ENCODE data around the gene NOX1.
"Not testable (repeated sequence)": the region's sequence is repeated elsewhere in the genome, so short reads cannot be mapped to it uniquely, and the experiment has no call there.

Gene NOX1

GRCh38 chrX:100829730-100830129 is 44.4 kb downstream of the NOX1 start:
- no peak overlapping the region for H3K4me3 ChIP-seq (ENCODE audit: low read length)
- DNase-seq (ENCODE audit: low read depth, low spot score) = no peak

- DNase-seq (ENCODE audit: low read depth, low spot score) = peak; percentile 76
- peak within 1 kb of the TSS; percentile 89 for H3K4me3 ChIP-seq (ENCODE audit: low read length)
Measured at GRCh38 chrX:100819837-100820666, 54.1 kb downstream of the NOX1 start, which contains the start of gene CSTF2. Gene CSTF2 (plus strand): TSS chrX:100820391. CDS start chrX:100820417, 26 bp downstream.

GRCh38 chrX:100819534-100819836 is 54.7 kb downstream of the NOX1 start:
- H3K4me3 ChIP-seq (ENCODE audit: low read length) = peak overlapping the region; percentile 89
- DNase-seq (ENCODE audit: low read depth, low spot score) = no peak

GRCh38 chrX:100817340-100817739 is 56.8 kb downstream of the NOX1 start:
- DNase-seq (ENCODE audit: low read depth, low spot score) = no peak

DNA sequence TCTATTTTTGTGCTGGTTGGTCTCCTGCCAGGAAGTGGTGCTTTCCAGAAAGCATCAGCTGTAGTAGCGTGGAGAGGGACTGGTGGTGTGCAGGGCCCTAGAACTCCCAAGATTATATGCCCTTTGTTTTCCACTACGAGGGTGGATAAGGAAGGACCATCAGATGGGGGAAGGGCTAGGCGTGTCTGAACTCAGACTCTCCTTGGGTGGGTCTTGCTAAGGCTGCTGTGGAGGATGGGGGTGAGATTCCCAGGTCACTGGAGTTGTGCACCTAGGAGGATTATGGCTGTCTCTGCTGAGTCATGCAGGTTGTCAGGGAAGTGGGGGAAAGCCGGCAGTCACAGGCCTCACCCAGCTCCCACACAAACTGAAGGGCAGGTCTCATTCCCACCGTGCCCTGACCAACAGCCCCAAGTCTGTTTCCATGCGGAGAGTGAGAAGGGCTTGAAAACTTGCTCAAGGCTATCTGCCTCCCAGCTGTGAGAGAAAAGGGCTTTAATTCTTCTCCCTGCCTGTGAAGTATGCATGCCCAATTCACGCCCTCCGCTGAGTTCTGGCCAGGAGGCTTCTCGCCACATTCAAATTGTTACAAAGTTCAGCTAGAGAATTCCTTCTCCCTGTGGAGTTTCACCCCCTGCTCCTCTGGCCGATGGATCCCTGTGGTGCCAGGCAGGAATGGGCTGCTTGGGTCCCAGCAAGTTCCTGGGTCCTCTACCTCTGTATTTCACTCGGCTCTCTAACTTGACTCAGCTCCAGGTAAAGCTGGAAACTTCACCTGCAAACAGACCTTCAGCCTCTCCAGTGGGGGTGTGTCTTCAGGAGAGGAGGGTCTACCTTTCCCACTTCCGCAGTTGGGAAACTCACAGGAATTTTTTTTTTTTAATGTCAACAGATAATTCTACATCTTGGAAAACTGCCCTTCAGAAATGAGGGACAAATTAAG is 61.7 kb downstream of the NOX1 start:
- DNase-seq (ENCODE audit: low read depth, low spot score) = no peak
- no peak overlapping the region for H3K4me3 ChIP-seq (ENCODE audit: low read length)

More at GRCh38 chrX:100817340-100817739, 56.8 kb downstream of the NOX1 start:
- H3K4me3 ChIP-seq (ENCODE audit: low read length) = no peak overlapping the region

GRCh38 chrX:100808265-100808664 is 65.9 kb downstream of the NOX1 start:
- DNase-seq (ENCODE audit: low read depth, low spot score); H3K4me3 ChIP-seq (ENCODE audit: low read length): not testable (repeated sequence)

GRCh38 chrX:100804780-100805179 is 69.4 kb downstream of the NOX1 start:
- DNase-seq (ENCODE audit: low read depth, low spot score) = no peak
- no peak overlapping the region for H3K4me3 ChIP-seq (ENCODE audit: low read length)

DNA sequence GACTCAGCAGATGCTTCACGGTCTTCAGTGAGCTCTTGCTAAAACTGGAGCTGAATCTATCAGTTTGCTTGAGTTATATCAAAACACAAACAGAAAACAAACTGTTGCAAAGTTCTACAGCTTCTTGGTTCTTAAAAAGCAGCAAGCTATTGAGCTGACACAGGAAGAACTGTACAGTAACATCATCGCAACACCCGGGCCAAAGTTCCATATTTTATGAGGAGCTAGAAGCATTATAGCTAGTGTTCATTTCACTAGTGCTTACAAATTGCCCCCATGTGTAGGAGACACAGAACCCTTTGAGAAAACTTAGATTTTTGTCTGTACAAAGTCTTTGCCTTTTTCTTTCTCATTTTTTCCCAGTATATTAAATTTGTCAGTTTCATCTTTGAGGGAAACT is 71.3 kb downstream of the NOX1 start:
- DNase-seq (ENCODE audit: low read depth, low spot score) = no peak
- H3K4me3 ChIP-seq (ENCODE audit: low read length) = no peak overlapping the region

GRCh38 chrX:100798484-100799214 is 75.5 kb downstream of the NOX1 start:
- no peak for DNase-seq (ENCODE audit: low read depth, low spot score)
- H3K4me3 ChIP-seq (ENCODE audit: low read length) = no peak overlapping the region

DNA sequence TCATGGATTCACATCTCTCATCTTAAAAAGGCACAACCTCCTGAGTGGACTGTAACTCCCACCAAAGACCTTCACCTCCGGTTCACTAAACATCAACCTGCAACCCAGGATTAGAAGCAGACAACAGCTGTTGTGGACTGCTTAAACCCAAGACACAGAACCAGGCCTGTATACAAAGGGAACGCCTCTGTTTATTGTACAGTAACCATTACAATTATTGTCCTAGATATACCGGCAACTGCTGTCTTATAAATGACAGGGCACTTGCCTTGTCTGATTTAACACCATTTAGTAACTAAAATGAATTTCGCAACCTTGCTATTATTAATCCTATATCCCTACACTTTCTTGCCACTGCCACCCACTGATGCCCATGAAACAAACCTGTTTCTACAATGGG is 76.8 kb downstream of the NOX1 start:
- DNase-seq (ENCODE audit: low read depth, low spot score) = no peak
- H3K4me3 ChIP-seq (ENCODE audit: low read length) = no peak overlapping the region

DNA sequence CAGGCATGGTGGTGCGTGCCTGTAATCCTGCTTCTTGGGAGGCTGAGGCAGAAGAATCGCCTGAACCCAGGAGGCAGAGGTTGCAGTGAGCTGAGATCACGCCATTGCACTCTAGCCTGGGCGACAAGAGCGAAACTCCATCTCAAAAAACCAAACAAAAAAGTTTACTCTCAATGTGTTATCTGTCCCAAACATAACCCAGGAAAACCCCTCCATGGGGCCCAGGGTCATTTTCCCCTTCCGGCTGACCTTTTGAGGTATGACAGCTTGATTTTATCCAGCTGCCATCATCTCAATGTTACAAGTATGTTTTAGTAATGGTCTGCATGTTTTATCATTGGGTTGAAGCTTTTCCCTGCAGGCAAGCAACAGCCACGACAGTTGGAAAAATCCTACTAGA is 77.8 kb downstream of the NOX1 start:
- H3K4me3 ChIP-seq (ENCODE audit: low read length) = not testable (repeated sequence)

More for the DNA sequence above, 77.8 kb downstream of the NOX1 start:
- DNase-seq (ENCODE audit: low read depth, low spot score) = not testable (repeated sequence)

Measured in Jurkat, Clone E6-1 (cell line).